ENCODE data around the gene MTUS2. TPM values are rescaled to one million over a fixed set of nuclear protein-coding genes. Genes with fewer than 3 reads are reported as not detected.

Gene MTUS2
- total and polyA plus RNA-seq, 2 experiments from 2014 or later = 0.27 to 0.38 TPM

GRCh38 chr13:29532116-29532515 is 712.0 kb downstream of the MTUS2 start:
- Mint-ChIP-seq H3K4me1 (no peaks in the 10 kb centered on the region), H3K36me3 (ENCODE audit: low read depth) (peaks cover 86% of the 10 kb centered on the region), H3K4me3 (no peak overlapping the region), H3K27ac (no peak overlapping the region), H3K27me3 (ENCODE audit: insufficient read depth, low read depth, poor library complexity) (peaks cover 8% of the 10 kb centered on the region), H3K9me3 (no peaks in the 10 kb centered on the region)
- no peak for TF ChIP-seq POLR2AphosphoS5 (IDR thresholded peaks at IDR 0.05; ENCODE audit: low read depth)
- TF ChIP-seq EZH2 (IDR thresholded peaks at IDR 0.05; ENCODE audit: low read depth, unreplicated experiment) = no peak
- TF ChIP-seq CTCF (conservative IDR thresholded peaks at IDR 0.05; ENCODE audit: low read depth in 2 of 2) = no peak
- TF ChIP-seq ETS1 (IDR thresholded peaks at IDR 0.05) = no peak
- TF ChIP-seq JUNB (IDR thresholded peaks at IDR 0.05; ENCODE audit: unreplicated experiment) = no peak
- H3K27me3 ChIP-seq (ENCODE audit: insufficient read depth) = no peaks in the 10 kb centered on the region
- no peaks in the 10 kb centered on the region for H3K4me1 ChIP-seq (ENCODE audit: insufficient read depth)
- H3K36me3 ChIP-seq (ENCODE audit: insufficient read depth) = peaks cover 61% of the 10 kb centered on the region
- DNase-seq (ENCODE audit: low spot score) (no peak), ATAC-seq (no peak)
- no peak overlapping the region for H3K4me3 ChIP-seq
- H3K27ac ChIP-seq (ENCODE audit: low read depth) = no peak overlapping the region
- H4K20me1 ChIP-seq (replicated peaks; ENCODE audit: insufficient read depth) = peaks cover 17% of the 10 kb centered on the region
- peaks cover 55% of the 10 kb centered on the region for H3K79me2 ChIP-seq (replicated peaks; ENCODE audit: insufficient read depth)
- H3K9me2 ChIP-seq (ENCODE audit: insufficient read depth) = no peaks in the 10 kb centered on the region
- no peak overlapping the region for H3K4me2 ChIP-seq
- H3F3A ChIP-seq (replicated peaks; ENCODE audit: low read depth) = no peaks in the 10 kb centered on the region
- no peak overlapping the region for H2AFZ ChIP-seq

- Mint-ChIP-seq H3K27me3 (ENCODE audit: insufficient read depth, low read depth, poor library complexity) (peaks cover 8% of the 10 kb centered on the region), H3K4me1 (peaks cover under 1% of the 10 kb centered on the region; the same call in 2 of the 3 replicates), H3K9me3 (no peaks in the 10 kb centered on the region), H3K4me3 (no peak overlapping the region; the same call in 2 of the 3 replicates), H3K36me3 (ENCODE audit: low read depth) (peaks cover 81% of the 10 kb centered on the region), H3K27ac (no peak overlapping the region; the same call in 1 of the 2 replicates)
- peaks cover 61% of the 10 kb centered on the region for H3K79me2 ChIP-seq (replicated peaks; ENCODE audit: insufficient read depth)
- peaks cover 24% of the 10 kb centered on the region for H4K20me1 ChIP-seq (replicated peaks; ENCODE audit: insufficient read depth)
- H3K4me3 ChIP-seq = no peak overlapping the region
- DNase-seq (ENCODE audit: low spot score) (no peak), ATAC-seq (no peak)
- TF ChIP-seq CREB1 (CRISPR knock-in tag; IDR thresholded peaks at IDR 0.05; ENCODE audit: low read depth) (no peak), NANOG (IDR thresholded peaks at IDR 0.05; ENCODE audit: borderline replicate concordance) (no peak), JUNB (IDR thresholded peaks at IDR 0.05; ENCODE audit: unreplicated experiment) (no peak), CTCF (conservative IDR thresholded peaks at IDR 0.05; ENCODE audit: low read depth in 2 of 2) (no peak), ETS1 (IDR thresholded peaks at IDR 0.05) (no peak)
- H3K4me2 ChIP-seq = no peak overlapping the region
- H3K27ac ChIP-seq (ENCODE audit: low read depth) = no peak overlapping the region
- peaks cover 65% of the 10 kb centered on the region for H3K36me3 ChIP-seq (ENCODE audit: insufficient read depth)
- no peaks in the 10 kb centered on the region for H3K9me2 ChIP-seq (ENCODE audit: insufficient read depth)
- no peaks in the 10 kb centered on the region for H3K27me3 ChIP-seq (ENCODE audit: insufficient read depth)
- H2AFZ ChIP-seq = no peak overlapping the region
- H3F3A ChIP-seq (replicated peaks; ENCODE audit: low read depth) = no peaks in the 10 kb centered on the region
- H3K4me1 ChIP-seq (ENCODE audit: insufficient read depth) = no peaks in the 10 kb centered on the region
These were observed 712.7 kb downstream of the MTUS2 start for GRCh38 chr13:29532821-29533220.
